Activated CD4-positive, alpha-beta T cell treated with anti-CD3 and anti-CD28 coated beads for 36 hours (primary cell): ENCODE measurements around the gene ATP1B4. TPM values are rescaled to one million over a fixed set of nuclear protein-coding genes. Genes with fewer than 3 reads are reported as not detected.
"Not testable (repeated sequence)": the region's sequence is repeated elsewhere in the genome, so short reads cannot be mapped to it uniquely, and the experiment has no call there.

ENCODE experiments used
- ATAC-seq: fragments of 200-7000 bp; cut with Tn5 transposase; one replicate; pipeline ENCODE4 v1.10.0; 2021; ENCODE audit warnings: mild to moderate bottlenecking, moderate library complexity
- CTCF ChIA-PET: fragments of 350-600 bp; sonication (Branson Sonifier 250); formaldehyde crosslinking; loops from one replicate; lab custom pipeline; 2021; ENCODE audit warnings: antibody characterized with exemption; lab: Charles Lee
- POLR2A ChIA-PET: fragments of 350-600 bp; sonication (Branson Sonifier 250); formaldehyde crosslinking; loops from one replicate; lab custom pipeline; 2021; ENCODE audit warnings: antibody characterized with exemption, inconsistent platforms; lab: Charles Lee
- DNase-seq: peaks from one replicate; pipeline ENCODE4 v3.0.0-alpha.2; 2020
- H3K27ac Mint-ChIP-seq: one replicate; pipeline ENCODE4 v1.8.0; 2021; ENCODE audit warnings: mixed read lengths
- H3K27me3 Mint-ChIP-seq: one replicate; pipeline ENCODE4 v1.8.0; 2021; ENCODE audit warnings: mixed read lengths
- H3K36me3 Mint-ChIP-seq: one replicate; pipeline ENCODE4 v1.8.0; 2021; ENCODE audit warnings: low read depth, mixed read lengths
- H3K4me1 Mint-ChIP-seq: one replicate; pipeline ENCODE4 v1.8.0; 2021; ENCODE audit warnings: mixed read lengths
- H3K4me3 Mint-ChIP-seq: one replicate; pipeline ENCODE4 v1.8.0; 2021; ENCODE audit warnings: mild to moderate bottlenecking, moderate library complexity, mixed read lengths
- H3K9me3 Mint-ChIP-seq: one replicate; pipeline ENCODE4 v1.8.0; 2021; ENCODE audit warnings: low read depth, mixed read lengths
- intact Hi-C, 2 experiments: fragments of 100-400 bp; cut with DNase I in 1 of 2; cut with micrococcal nuclease in 1 of 2; formaldehyde crosslinking; loops; one replicate each; pipeline versions ENCODE4 v1.14.2 to v1.15.1; 2022 to 2024; cut with DNase I, micrococcal nuclease
- total RNA-seq, 2 experiments: library from RNA; stranded (reverse); gene quantifications; one replicate each; pipeline ENCODE4 v1.2.3, GENCODE V29; 2021

ATP1B4 gene
- total RNA-seq = not detected

DNA sequence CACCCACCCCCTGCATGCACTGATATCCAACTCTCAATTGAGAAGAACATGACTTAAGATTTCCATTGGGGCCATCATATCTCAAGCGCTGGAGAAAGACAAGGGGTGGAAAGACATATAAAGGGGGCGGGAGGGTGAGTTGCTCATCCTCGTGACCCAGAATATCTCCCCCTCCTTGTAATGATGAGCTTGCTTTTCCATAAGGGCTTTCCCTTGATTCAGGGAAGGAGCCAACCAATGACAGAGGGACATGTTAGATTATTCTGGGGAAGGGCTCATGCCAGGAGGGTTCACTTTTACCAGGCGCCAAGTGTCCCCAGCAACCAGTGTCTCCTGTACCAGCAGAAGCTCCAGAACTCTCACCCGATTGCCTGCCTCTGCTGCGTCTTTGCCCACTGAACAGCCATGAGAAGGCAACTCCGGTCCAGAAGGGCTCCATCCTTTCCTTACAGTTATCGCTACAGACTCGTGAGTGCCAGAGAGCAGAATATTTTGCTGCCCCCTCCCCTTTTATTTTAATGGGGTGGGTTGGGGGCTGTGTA, at the start of gene ATP1B4:
Gene ATP1B4, plus strand, starts transcription at position 326 of the 542 bp plus-strand sequence. Its CDS starts 80 bp downstream, at position 406.
- ChIA-PET POLR2A (no interaction called here), CTCF (no interaction called here)
- H3K9me3 Mint-ChIP-seq = no peaks in the 10 kb centered on the region
- no peak within 1 kb of the TSS for H3K27ac Mint-ChIP-seq
- intact Hi-C loops = no loop called here
- no peak within 1 kb of the TSS for H3K4me3 Mint-ChIP-seq
- no peaks in the 10 kb centered on the region for H3K36me3 Mint-ChIP-seq
- ATAC-seq (no peak), DNase-seq (no peak)
- peaks cover 4% of the 10 kb centered on the region for H3K4me1 Mint-ChIP-seq
- no peaks in the 10 kb centered on the region for H3K27me3 Mint-ChIP-seq

DNA sequence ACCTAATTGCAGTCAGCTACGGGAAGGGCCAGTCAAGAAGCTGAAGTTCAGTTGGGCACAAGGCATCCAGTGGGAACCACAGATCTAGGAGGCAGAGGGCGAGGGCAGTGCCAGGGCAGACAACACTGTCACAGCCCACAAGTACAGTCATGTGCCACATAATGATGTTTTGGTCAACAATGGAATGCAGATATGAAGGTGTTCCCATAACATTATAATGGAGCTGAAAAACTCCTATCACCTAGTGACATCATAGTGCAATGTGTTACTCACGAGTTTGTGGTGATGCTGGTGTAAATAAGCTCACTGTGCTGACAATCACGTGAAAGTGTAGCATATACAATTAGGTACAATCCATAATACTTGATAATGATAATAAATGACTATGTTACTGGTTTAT, 46.1 kb upstream of the ATP1B4 start:
- ChIA-PET POLR2A (no interaction called here), CTCF (interaction anchor here (0.6 to 1.4 kb wide), 2 partner anchors 10 to 102 kb away, joined by 3 read pairs; no protein-coding TSS in a partner anchor)
- Mint-ChIP-seq H3K9me3 (no peaks in the 10 kb centered on the region), H3K36me3 (no peaks in the 10 kb centered on the region), H3K4me3 (no peak overlapping the region), H3K4me1 (peaks cover under 1% of the 10 kb centered on the region), H3K27ac (no peak overlapping the region), H3K27me3 (peaks cover 19% of the 10 kb centered on the region)
- DNase-seq (no peak), ATAC-seq (no peak)
- intact Hi-C loops = no loop called here

DNA sequence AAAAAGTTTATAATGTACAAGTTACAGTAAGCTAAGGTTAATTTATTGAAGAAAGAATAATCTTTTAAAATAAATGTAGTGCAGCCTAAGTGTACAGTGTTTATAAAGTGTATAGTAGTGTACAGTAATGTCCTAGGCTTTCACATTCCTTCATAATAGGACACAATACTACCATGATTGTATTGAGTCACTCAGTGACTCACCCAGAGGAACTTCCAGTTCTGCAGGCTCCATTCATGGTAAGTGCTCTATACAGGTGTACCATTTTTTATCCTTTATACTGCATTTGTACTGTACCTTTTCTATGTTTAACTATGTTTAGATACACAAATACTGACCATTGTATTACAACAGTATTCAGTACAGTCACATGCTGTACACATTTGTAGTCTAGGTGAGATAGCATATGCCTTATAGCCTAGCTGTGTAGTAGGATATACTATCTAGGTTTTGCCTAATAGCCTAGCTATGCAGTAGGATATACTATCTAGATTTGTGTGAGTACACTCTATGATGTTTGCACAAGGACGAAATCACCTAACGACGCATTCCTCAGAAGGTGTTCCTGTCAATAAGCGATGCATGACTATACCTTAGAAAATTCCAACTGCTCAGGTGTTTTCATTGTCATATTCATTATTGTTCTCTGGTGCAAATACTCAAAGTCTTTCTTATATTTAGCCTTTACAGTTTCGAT, 45.2 kb upstream of the ATP1B4 start:
- intact Hi-C loops = no loop called here
- POLR2A ChIA-PET = no interaction called here
- no peaks in the 10 kb centered on the region for H3K36me3 Mint-ChIP-seq
- CTCF ChIA-PET = interaction anchor here (1.4 kb wide), 1 partner anchor 103 kb away, joined by 3 read pairs; no protein-coding TSS in a partner anchor
- no peak for DNase-seq
- H3K27me3 Mint-ChIP-seq = peaks cover 19% of the 10 kb centered on the region
- no peaks in the 10 kb centered on the region for H3K9me3 Mint-ChIP-seq
- H3K4me3 Mint-ChIP-seq = no peak overlapping the region
- no peaks in the 10 kb centered on the region for H3K4me1 Mint-ChIP-seq
- ATAC-seq = peak; percentile 68
- H3K27ac Mint-ChIP-seq = no peak overlapping the region

DNA sequence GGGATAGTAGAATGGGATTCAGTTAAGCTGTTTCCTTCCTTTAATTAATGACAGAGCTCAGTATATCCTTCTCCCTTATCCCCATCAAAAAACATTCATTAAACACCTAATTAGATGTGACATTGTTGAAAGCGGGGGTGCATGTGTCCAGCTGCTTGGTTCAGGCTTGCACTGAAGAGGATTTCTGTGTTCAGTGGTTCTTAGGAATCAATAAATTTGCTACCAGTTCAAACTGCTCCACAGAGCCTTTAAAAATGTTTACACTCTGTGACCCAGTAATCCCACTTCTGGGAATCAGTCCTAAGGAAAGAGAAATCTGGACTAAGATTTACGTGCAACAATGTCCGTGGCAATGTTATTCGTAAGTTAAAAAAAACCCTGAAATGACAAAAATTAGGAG, 43.5 kb upstream of the ATP1B4 start:
- Mint-ChIP-seq H3K27me3 (peaks cover 16% of the 10 kb centered on the region), H3K27ac (no peak overlapping the region), H3K4me3 (no peak overlapping the region), H3K9me3 (no peaks in the 10 kb centered on the region), H3K4me1 (no peaks in the 10 kb centered on the region), H3K36me3 (no peaks in the 10 kb centered on the region)
- ATAC-seq = no peak
- DNase-seq = no peak
- CTCF ChIA-PET = interaction anchor here (0.7 to 0.9 kb wide), 3 partner anchors 31 to 147 kb away, joined by 3 read pairs; no protein-coding TSS in a partner anchor
- intact Hi-C loops = no loop called here
- POLR2A ChIA-PET = no interaction called here

DNA sequence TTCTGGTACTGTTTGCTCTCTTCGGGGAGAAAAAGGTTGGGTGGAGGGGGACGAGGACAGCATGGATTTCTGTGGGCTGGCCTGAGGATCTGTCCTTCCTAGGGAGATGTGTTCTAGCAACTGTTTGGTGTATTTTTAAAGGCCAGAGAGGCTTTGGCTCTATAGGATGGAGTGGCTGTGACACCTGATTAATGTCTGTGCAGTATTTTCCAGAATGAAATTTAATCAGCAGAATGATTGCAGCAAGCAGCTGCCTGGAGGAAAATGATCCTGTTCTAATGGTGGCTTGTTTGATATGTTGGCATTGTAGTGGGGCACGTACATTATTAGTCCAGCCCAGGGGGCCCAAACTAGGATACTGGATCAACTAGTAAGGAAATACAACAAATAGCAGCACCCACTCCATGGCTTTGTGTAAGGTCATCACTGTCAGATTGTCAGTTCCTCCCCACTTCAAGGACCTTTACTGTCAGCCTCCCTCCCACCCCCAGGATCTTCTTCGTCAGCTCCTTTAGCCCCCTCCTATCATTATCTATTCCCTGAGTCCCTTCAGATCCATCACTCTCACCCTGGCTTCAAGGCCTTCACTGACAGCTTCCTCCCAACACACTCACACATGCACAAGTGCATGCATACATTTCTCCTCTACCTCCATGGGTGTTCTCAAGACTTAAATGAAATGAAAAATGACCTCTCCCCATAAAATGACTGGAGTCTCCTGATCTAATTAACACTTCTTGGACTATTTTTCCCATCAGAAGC, 40.2 kb upstream of the ATP1B4 start:
- Mint-ChIP-seq H3K36me3 (no peaks in the 10 kb centered on the region), H3K4me1 (no peaks in the 10 kb centered on the region), H3K27me3 (peaks cover 9% of the 10 kb centered on the region), H3K4me3 (no peak overlapping the region), H3K27ac (no peak overlapping the region), H3K9me3 (no peaks in the 10 kb centered on the region)
- POLR2A ChIA-PET = no interaction called here
- DNase-seq = no peak
- CTCF ChIA-PET = interaction anchor here (0.6 kb wide), 1 partner anchor 129 kb away, joined by 5 read pairs; no protein-coding TSS in a partner anchor
- intact Hi-C loops = no loop called here
- ATAC-seq = no peak

DNA sequence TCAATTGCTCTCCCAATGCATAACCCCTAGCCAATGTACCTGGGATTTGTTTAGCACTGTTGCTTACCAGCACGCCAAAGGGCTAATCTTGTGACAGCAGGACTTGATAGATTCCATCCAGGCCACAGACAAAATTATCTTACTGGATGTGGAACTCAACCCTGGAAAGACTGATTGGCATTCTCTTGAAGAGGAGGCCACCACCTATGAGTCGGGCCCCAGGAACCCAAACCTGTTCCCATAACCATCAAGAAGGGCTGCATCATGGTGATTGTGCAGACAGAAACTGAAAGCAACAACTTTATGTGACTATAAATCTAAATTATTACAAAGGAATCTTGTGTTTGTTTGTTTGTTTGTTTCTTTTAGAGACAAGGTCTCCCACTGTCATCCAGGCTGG, 30.8 kb upstream of the ATP1B4 start:
- no peaks in the 10 kb centered on the region for H3K9me3 Mint-ChIP-seq
- CTCF ChIA-PET = no interaction called here
- H3K36me3 Mint-ChIP-seq = peaks cover 2% of the 10 kb centered on the region
- H3K4me1 Mint-ChIP-seq = no peaks in the 10 kb centered on the region
- intact Hi-C loops = no loop called here
- no peaks in the 10 kb centered on the region for H3K27me3 Mint-ChIP-seq
- ATAC-seq = no peak
- no peak for DNase-seq
- no peak overlapping the region for H3K27ac Mint-ChIP-seq
- H3K4me3 Mint-ChIP-seq = no peak overlapping the region
- POLR2A ChIA-PET = no interaction called here

DNA sequence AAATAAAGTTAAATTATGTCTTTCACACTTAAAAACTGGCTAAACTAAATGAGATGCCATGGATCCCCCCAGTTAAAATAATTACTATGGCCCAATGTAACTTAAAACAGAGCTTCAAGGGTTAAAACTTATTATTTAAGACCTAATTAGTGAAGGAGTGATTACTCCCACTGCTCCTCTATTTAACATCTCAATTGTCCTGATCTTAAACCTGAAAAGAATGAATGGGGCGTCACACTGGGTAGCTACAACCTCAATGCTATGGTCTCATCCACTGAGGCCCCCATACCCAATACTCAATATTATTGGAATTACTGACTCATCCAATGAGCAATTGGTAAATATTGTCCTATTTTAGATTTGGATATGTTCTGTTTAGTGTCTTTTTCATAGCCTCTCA, 29.5 kb upstream of the ATP1B4 start:
- no peaks in the 10 kb centered on the region for H3K9me3 Mint-ChIP-seq
- DNase-seq = no peak
- no peak for ATAC-seq
- no peaks in the 10 kb centered on the region for H3K4me1 Mint-ChIP-seq
- POLR2A ChIA-PET = no interaction called here
- H3K27ac Mint-ChIP-seq = no peak overlapping the region
- CTCF ChIA-PET = no interaction called here
- H3K36me3 Mint-ChIP-seq = peaks cover 2% of the 10 kb centered on the region
- no peak overlapping the region for H3K4me3 Mint-ChIP-seq
- H3K27me3 Mint-ChIP-seq = no peaks in the 10 kb centered on the region
- intact Hi-C loops = no loop called here

DNA sequence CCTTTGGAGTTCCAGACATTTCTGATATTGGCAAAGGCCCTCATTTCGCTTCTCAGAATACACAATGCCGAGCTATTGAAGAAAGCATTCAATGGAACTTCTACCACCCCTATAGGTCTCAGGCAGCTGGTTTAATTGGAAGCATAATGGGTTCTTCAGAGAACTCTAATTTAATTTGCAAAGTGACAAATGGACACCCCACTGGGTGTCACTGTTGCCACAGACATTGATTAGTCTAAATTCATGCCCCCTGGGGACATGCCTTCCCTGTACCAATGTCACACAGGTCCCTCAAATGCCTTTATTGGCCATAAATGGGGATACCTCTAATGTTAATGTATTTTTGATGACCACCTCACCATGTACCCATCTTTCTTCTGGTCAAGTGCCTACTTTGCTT, 27.7 kb upstream of the ATP1B4 start:
- Mint-ChIP-seq H3K36me3 (peaks cover 4% of the 10 kb centered on the region), H3K27me3 (no peaks in the 10 kb centered on the region), H3K9me3 (peaks cover 2% of the 10 kb centered on the region), H3K4me3 (no peak overlapping the region), H3K4me1 (no peaks in the 10 kb centered on the region), H3K27ac (no peak overlapping the region)
- no peak for DNase-seq
- ChIA-PET POLR2A (no interaction called here), CTCF (no interaction called here)
- intact Hi-C loops = no loop called here
- ATAC-seq = no peak

DNA sequence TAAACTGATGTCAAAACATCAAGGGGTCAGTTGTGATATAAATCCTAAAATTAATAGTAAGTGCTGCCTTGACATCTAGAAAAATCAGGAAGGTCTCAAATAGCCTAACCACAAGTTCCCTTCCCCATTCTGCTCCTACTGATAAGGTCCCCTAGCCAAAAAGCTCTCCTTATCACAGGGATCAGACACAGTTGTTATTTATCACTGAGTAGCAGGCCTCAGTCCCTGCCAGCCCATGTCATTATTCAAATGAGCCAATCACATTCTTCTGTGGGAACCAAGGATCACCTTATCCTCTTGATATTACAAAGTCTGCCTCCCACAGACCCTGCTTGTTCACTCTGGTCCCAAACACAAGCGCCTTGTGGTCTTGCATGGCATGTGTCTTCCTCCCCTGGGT, 27.3 kb upstream of the ATP1B4 start:
- Mint-ChIP-seq H3K9me3 (peaks cover 2% of the 10 kb centered on the region), H3K27me3 (no peaks in the 10 kb centered on the region), H3K4me3 (no peak overlapping the region), H3K27ac (no peak overlapping the region), H3K36me3 (peaks cover 4% of the 10 kb centered on the region), H3K4me1 (no peaks in the 10 kb centered on the region)
- ATAC-seq (no peak), DNase-seq (no peak)
- POLR2A ChIA-PET = no interaction called here
- CTCF ChIA-PET = no interaction called here
- intact Hi-C loops = no loop called here

DNA sequence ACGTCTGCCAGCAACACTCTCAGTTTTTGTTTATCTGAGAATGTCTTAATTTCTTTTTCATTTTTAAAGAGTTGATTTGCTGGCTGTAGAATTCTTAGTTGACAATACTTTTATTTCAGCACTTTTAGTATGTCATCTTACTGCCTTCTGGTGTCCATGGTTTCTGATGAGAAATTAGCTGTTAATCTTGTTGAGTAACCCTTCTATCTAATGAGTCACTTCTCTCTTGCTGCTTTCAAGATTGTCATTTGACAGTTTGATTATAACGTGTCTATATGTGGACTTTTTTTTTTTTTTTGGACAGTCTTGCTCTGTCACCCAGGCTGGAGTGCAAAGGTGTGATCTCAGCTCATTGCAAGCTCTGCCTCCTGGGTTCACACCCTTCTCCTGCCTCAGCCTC, 26.6 kb upstream of the ATP1B4 start:
- H3K36me3 Mint-ChIP-seq = peaks cover 4% of the 10 kb centered on the region
- no peaks in the 10 kb centered on the region for H3K4me1 Mint-ChIP-seq
- intact Hi-C loops = no loop called here
- ChIA-PET CTCF (no interaction called here), POLR2A (no interaction called here)
- no peak overlapping the region for H3K4me3 Mint-ChIP-seq
- DNase-seq (no peak), ATAC-seq (no peak)
- no peak overlapping the region for H3K27ac Mint-ChIP-seq
- H3K9me3 Mint-ChIP-seq = peaks cover 2% of the 10 kb centered on the region
- H3K27me3 Mint-ChIP-seq = no peaks in the 10 kb centered on the region

DNA sequence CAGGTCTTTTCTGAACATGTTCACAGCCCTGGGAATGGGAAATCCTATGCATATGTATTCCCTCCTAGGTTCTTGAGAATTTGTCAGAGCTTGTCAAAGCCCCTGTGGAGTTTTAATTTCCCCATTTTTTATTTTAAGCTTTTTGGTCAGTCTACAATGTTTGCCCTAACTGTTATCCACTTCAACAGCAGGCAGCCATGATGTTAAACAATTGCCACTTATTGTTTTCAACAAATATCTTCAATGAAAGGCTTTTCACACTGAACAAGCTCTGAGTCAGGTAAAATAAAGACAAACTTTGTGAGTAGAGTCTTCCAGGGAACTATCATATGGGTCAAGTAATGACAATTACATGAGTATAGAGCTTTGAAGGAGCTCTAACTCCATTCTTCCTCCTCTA, 25.0 kb upstream of the ATP1B4 start:
- Mint-ChIP-seq H3K36me3 (peaks cover 4% of the 10 kb centered on the region), H3K4me3 (no peak overlapping the region), H3K4me1 (no peaks in the 10 kb centered on the region), H3K9me3 (peaks cover 2% of the 10 kb centered on the region), H3K27ac (no peak overlapping the region), H3K27me3 (no peaks in the 10 kb centered on the region)
- intact Hi-C loops = no loop called here
- ATAC-seq = no peak
- ChIA-PET CTCF (interaction anchor here (1.0 kb wide), 1 partner anchor 138 kb away, joined by 3 read pairs; no protein-coding TSS in a partner anchor), POLR2A (no interaction called here)
- no peak for DNase-seq

DNA sequence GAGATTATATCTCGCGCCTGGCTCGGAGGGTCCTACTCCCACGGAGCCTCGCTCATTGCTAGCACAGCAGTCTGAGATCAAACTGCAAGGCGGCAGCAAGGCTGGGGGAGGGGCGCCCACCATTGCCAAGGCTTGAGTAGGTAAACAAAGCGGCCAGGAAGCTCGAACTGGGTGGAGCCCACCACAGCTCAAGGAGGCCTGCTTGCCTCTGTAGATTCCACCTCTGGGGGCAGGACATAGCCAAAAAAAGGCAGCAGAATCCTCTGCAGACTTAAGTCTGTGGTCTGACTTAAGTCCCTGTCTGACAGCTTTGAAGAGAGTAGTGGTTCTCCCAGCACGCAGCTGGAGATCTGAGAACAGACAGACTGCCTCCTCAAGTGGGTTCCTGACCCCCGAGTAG, 17.3 kb upstream of the ATP1B4 start:
- H3K27ac Mint-ChIP-seq, CTCF ChIA-PET, H3K27me3 Mint-ChIP-seq, POLR2A ChIA-PET, H3K9me3 Mint-ChIP-seq, intact Hi-C loops, H3K36me3 Mint-ChIP-seq, ATAC-seq, DNase-seq, H3K4me1 Mint-ChIP-seq, H3K4me3 Mint-ChIP-seq: not testable (repeated sequence)
